HepG2 (cell line): ENCODE measurements around the gene C17orf75. TPM values are rescaled to one million over a fixed set of nuclear protein-coding genes. Genes with fewer than 3 reads are reported as not detected.

ENCODE experiments used
- DPF2 ChIP-seq: sonication (generic); formaldehyde crosslinking; IDR thresholded peaks from 2 replicates; pipeline ENCODE4 v1.4.0; 2020; ENCODE audit warnings: mild to moderate bottlenecking, low read depth, missing genetic modification reagents, borderline replicate concordance
- FOXK2 ChIP-seq: fragments of 450-650 bp; IDR thresholded peaks from 2 replicates; pipeline ENCODE4 v1.6.1; 2016
- FOXO1 ChIP-seq: sonication (generic); formaldehyde crosslinking; IDR thresholded peaks from 2 replicates; pipeline ENCODE4 v1.4.0; 2020; ENCODE audit warnings: missing genetic modification reagents
- NFYC ChIP-seq: IDR thresholded peaks from 2 replicates; pipeline ENCODE4 v1.6.1; 2016; ENCODE audit warnings: missing genetic modification reagents, missing compliant biosample characterization
- POLR2AphosphoS5 ChIP-seq: IDR thresholded peaks from 2 replicates; pipeline ENCODE4 v1.6.1; 2012; ENCODE audit warnings: low read depth, low read length
- SP4 ChIP-seq: sonication (generic); formaldehyde crosslinking; IDR thresholded peaks from 2 replicates; pipeline ENCODE4 v1.8.1; 2023; ENCODE audit warnings: mild to moderate bottlenecking, missing genetic modification reagents
- STAG1 ChIP-seq: sonication (generic); formaldehyde crosslinking; IDR thresholded peaks from 2 replicates; pipeline ENCODE4 v1.4.0; 2020; ENCODE audit warnings: missing genetic modification reagents
- U2AF1 ChIP-seq: fragments of 200-400 bp; formaldehyde crosslinking; optimal IDR thresholded peaks from 2 replicates; pipeline ENCODE3; 2017; ENCODE audit warnings: mild to moderate bottlenecking, low read depth, low read length
- XRCC5 ChIP-seq: fragments of 200-400 bp; formaldehyde crosslinking; optimal IDR thresholded peaks from 2 replicates; pipeline ENCODE3; 2017; ENCODE audit warnings: mild to moderate bottlenecking, low read length
- ZBTB7A ChIP-seq: sonication (generic); formaldehyde crosslinking; IDR thresholded peaks from 2 replicates; pipeline ENCODE4 v1.8.0; 2022; ENCODE audit warnings: mild to moderate bottlenecking, missing genetic modification reagents
- ZIK1 ChIP-seq: sonication (generic); formaldehyde crosslinking; IDR thresholded peaks from 2 replicates; pipeline ENCODE4 v1.5.0; 2020; ENCODE audit warnings: mild to moderate bottlenecking, low read depth, missing genetic modification reagents, borderline replicate concordance
- ZNF567 ChIP-seq: sonication (generic); formaldehyde crosslinking; IDR thresholded peaks from 2 replicates; pipeline ENCODE4 v1.8.1; 2023; ENCODE audit warnings: mild to moderate bottlenecking, missing genetic modification reagents, borderline replicate concordance
- ZNF619 ChIP-seq: sonication (generic); formaldehyde crosslinking; IDR thresholded peaks from 2 replicates; pipeline ENCODE4 v1.4.0; 2020; ENCODE audit warnings: mild to moderate bottlenecking, missing genetic modification reagents
- ZNF678 ChIP-seq: sonication (generic); formaldehyde crosslinking; IDR thresholded peaks from 2 replicates; pipeline ENCODE4 v1.4.0; 2020; ENCODE audit warnings: mild to moderate bottlenecking, missing genetic modification reagents
- ZNF879 ChIP-seq: sonication (generic); formaldehyde crosslinking; IDR thresholded peaks from 2 replicates; pipeline ENCODE4 v1.8.1; 2023; ENCODE audit warnings: missing genetic modification reagents
- polyA plus RNA-seq, 8 experiments: library from polyadenylated mRNA; depleted of rRNA in 3 of 8; stranded (reverse) in 7 of 8; unstranded in 1 of 8; fragments of >200 nt; fragmentation: Illumina TruSeq in 4 of 8; extraction: Trizol in 4 of 8; gene quantifications; 2 replicates each; pipeline versions ENCODE4 v1.2.1 to v1.2.3, GENCODE V29; 2011 to 2016; ENCODE audit warnings: low read depth in 4 of 8, missing spikeins in 1 of 8, mixed read lengths in 1 of 8; ENCODE audit not compliant: insufficient read depth in 1 of 8
- total RNA-seq, 5 experiments: library from RNA; depleted of rRNA; stranded (reverse); fragments of >200 nt; fragmentation: Illumina TruSeq; extraction: Trizol; gene quantifications; 2 replicates each; pipeline ENCODE4 v1.2.3, GENCODE V29; 2016; ENCODE audit warnings: low read depth in 1 of 5
- TF ChIP-seq, protein P1 (sequence below): sonication (generic); formaldehyde crosslinking; IDR thresholded peaks from 2 replicates; pipeline ENCODE4 v1.8.1; 2022; ENCODE audit warnings: low read depth, mild to moderate bottlenecking, missing genetic modification reagents
- TF ChIP-seq, protein P2 (sequence below): sonication (generic); formaldehyde crosslinking; IDR thresholded peaks from 2 replicates; pipeline ENCODE4 v1.4.0; 2020; ENCODE audit warnings: missing genetic modification reagents
- TF ChIP-seq, protein P3 (sequence below): sonication (generic); formaldehyde crosslinking; IDR thresholded peaks from 2 replicates; pipeline ENCODE4 v1.8.1; 2023; ENCODE audit warnings: mild to moderate bottlenecking, moderate library complexity, missing genetic modification reagents
- TF ChIP-seq, protein P4 (sequence below), 2 experiments: sonication (generic) in 1 of 2; formaldehyde crosslinking in 1 of 2; IDR thresholded peaks; 2 replicates each; pipeline versions ENCODE4 v1.4.0 to v1.6.1; 2016 to 2020; ENCODE audit warnings: borderline replicate concordance in 1 of 2, low read depth in 1 of 2, mild to moderate bottlenecking in 1 of 2, missing genetic modification reagents in 1 of 2
- TF ChIP-seq, protein P5 (sequence below): sonication (generic); formaldehyde crosslinking; IDR thresholded peaks from 2 replicates; pipeline ENCODE4 v1.8.0; 2022; ENCODE audit warnings: low read depth, missing genetic modification reagents

The C17orf75 gene
- total and polyA plus RNA-seq, 2 of the 13 experiments (the other 11 are each of a cell fraction or from before 2014, with no cell fraction given): 16.2 to 33.0 TPM

DNA sequence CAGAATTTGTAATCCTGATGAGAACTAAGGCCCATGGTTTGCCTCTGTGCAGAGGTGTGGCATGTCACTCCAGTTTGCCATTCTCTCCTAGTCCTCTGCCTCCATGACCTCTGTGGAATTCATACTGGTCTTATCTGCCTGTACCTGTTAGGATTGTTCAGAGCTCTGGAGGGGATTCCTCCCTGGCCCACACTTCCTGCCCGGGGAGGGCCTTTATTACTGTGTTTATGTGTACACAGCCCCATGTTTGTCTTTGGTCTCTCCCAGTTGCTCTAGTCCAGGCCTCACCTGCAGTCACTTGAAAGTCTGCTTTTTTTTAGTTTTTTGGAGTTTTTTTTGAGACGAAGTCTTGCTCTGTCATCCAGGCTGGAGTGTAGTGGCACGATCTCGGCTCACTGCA lies 39.9 kb downstream of the C17orf75 start (continued):
- TF ChIP-seq, protein P1, sequence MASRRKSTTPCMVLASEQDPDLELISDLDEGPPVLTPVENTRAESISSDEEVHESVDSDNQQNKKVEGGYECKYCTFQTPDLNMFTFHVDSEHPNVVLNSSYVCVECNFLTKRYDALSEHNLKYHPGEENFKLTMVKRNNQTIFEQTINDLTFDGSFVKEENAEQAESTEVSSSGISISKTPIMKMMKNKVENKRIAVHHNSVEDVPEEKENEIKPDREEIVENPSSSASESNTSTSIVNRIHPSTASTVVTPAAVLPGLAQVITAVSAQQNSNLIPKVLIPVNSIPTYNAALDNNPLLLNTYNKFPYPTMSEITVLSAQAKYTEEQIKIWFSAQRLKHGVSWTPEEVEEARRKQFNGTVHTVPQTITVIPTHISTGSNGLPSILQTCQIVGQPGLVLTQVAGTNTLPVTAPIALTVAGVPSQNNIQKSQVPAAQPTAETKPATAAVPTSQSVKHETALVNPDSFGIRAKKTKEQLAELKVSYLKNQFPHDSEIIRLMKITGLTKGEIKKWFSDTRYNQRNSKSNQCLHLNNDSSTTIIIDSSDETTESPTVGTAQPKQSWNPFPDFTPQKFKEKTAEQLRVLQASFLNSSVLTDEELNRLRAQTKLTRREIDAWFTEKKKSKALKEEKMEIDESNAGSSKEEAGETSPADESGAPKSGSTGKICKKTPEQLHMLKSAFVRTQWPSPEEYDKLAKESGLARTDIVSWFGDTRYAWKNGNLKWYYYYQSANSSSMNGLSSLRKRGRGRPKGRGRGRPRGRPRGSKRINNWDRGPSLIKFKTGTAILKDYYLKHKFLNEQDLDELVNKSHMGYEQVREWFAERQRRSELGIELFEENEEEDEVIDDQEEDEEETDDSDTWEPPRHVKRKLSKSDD: no peak
- TF ChIP-seq, protein P2, sequence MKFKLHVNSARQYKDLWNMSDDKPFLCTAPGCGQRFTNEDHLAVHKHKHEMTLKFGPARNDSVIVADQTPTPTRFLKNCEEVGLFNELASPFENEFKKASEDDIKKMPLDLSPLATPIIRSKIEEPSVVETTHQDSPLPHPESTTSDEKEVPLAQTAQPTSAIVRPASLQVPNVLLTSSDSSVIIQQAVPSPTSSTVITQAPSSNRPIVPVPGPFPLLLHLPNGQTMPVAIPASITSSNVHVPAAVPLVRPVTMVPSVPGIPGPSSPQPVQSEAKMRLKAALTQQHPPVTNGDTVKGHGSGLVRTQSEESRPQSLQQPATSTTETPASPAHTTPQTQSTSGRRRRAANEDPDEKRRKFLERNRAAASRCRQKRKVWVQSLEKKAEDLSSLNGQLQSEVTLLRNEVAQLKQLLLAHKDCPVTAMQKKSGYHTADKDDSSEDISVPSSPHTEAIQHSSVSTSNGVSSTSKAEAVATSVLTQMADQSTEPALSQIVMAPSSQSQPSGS: no peak
- TF ChIP-seq XRCC5 (no peak), U2AF1 (no peak), STAG1 (CRISPR knock-in tag) (no peak), ZBTB7A (no peak), ZNF879 (CRISPR knock-in tag) (no peak), ZIK1 (CRISPR knock-in tag) (no peak), POLR2AphosphoS5 (no peak), FOXO1 (CRISPR knock-in tag) (0 out of 2 replicates have a peak, but pooled peaks have one; percentile 56), ZNF567 (CRISPR knock-in tag) (no peak), FOXK2 (no peak), NFYC (no peak), SP4 (no peak), ZNF619 (CRISPR knock-in tag) (no peak), ZNF678 (CRISPR knock-in tag) (no peak), DPF2 (CRISPR knock-in tag) (no peak)
- TF ChIP-seq, protein P3, sequence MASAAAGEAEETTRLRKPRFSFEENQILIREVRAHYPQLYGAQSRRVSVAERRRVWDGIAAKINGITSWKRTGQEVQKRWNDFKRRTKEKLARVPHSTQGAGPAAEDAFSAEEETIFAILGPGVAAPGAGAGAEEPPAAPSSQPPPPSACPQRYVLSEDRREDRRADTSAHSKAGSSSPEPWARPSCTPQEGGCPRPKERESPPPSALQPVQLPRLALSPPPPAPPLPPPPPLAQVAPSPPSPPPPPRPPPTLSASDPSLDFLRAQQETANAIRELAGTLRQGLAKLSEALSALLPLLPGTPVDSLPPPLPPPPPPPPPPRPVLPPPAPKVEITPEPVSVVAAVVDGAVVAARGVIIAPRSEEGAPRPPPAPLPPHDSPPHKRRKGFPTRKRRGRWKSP (CRISPR knock-in tag): no peak
- TF ChIP-seq, protein P4, sequence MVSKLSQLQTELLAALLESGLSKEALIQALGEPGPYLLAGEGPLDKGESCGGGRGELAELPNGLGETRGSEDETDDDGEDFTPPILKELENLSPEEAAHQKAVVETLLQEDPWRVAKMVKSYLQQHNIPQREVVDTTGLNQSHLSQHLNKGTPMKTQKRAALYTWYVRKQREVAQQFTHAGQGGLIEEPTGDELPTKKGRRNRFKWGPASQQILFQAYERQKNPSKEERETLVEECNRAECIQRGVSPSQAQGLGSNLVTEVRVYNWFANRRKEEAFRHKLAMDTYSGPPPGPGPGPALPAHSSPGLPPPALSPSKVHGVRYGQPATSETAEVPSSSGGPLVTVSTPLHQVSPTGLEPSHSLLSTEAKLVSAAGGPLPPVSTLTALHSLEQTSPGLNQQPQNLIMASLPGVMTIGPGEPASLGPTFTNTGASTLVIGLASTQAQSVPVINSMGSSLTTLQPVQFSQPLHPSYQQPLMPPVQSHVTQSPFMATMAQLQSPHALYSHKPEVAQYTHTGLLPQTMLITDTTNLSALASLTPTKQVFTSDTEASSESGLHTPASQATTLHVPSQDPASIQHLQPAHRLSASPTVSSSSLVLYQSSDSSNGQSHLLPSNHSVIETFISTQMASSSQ (IDR thresholded peaks at IDR 0.05; ENCODE audit: low read depth): no peak
- TF ChIP-seq, protein P4 (CRISPR knock-in tag; IDR thresholded peaks at IDR 0.05; ENCODE audit: borderline replicate concordance): no peak
- TF ChIP-seq, protein P5, sequence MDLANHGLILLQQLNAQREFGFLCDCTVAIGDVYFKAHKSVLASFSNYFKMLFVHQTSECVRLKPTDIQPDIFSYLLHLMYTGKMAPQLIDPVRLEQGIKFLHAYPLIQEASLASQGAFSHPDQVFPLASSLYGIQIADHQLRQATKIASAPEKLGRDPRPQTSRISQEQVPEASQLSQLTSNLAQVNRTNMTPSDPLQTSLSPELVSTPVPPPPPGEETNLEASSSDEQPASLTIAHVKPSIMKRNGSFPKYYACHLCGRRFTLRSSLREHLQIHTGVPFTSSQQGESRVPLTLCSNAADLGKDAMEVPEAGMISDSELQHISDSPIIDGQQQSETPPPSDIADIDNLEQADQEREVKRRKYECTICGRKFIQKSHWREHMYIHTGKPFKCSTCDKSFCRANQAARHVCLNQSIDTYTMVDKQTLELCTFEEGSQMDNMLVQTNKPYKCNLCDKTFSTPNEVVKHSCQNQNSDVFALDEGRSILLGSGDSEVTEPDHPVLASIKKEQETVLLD (CRISPR knock-in tag): no peak
